Measurements from ENCODE around the gene PACRGL.

PACRGL gene

DNA sequence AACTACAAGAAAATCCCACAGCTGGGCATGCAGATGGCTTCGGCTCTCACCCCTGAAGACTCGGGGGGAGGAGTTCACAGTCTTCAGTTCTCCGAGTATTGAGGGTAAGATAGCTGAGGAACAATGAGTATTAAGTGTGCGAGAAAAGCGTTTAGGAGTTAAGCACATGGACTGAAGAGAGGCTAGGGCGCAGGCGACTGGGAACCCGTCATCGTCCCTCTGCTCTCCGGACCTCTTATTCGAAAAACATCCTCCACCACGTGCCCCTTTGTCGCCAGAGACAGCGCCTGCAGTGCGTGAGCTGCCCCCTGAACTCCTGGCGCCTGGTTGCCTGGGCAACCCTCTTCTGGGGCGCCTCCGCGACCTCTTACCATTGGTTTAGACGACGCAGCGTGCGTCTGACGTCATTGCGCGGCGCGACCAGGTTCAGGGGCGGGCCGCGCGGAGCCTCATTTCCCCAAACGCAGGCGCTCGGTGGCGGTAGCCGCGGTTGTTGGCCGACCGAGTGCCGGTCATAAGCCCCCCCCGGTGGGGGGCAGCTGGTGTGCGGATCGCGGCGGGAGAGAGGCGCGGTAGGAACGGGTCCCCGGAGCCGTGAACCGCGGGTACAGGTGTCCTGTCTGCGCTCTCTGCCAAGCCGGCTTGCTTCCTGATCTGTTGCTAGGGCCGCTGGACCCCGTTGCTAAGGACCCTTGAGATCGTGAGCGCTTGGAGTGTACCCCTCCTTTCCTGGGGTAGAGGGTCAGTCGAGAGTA lies at the start of gene PACRGL:
Gene PACRGL (plus strand): TSS at position 452 of the 755 bp plus-strand sequence. CDS start 4,024 bp downstream, outside the sequence.
- Mint-ChIP-seq H3K27ac (peak within 1 kb of the TSS; percentile 93), H3K36me3 (ENCODE audit: low read depth) (peaks cover 18% of the 10 kb centered on the region), H3K27me3 (no peaks in the 10 kb centered on the region), H3K9me3 (no peaks in the 10 kb centered on the region), H3K4me3 (peak within 1 kb of the TSS; percentile 90), H3K4me1 (ENCODE audit: low read depth) (peaks cover 34% of the 10 kb centered on the region)
- intact Hi-C loops (cut with micrococcal nuclease) = loop anchor here (5.0 kb wide), 1 partner anchor 73 kb away; no protein-coding TSS in a partner anchor

DNA sequence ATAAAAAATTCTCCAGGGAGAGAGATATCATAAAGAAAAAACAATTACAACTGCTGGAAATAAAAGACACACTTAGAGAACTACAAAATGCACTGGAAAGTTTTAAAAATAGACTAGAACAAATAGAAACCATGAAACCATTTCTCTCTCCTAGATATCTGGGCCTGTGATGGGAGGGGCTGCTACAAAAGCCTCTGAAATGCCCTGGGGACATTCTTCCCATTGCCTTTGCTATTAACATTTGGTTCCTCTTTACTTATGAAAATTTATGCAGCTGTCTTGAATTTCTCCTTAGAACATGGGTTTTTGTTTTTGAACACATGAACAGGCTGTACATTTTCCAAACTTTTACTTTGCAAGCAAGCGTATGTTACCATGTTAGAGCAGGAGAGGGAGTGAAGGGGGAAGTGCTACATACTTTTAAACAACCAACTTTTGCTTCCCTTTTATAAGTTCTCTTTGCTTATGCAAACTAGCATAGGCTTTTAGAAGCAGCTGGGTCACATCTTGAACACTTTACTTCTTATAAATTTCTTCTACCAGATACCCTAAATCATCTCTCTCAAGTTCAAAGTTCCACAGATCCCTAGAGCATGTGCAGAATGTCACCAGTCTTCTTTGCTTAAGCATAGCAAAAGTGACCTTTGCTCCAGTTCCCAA lies 47.9 kb upstream of the PACRGL start:
- Mint-ChIP-seq H3K9me3 (peaks cover 44% of the 10 kb centered on the region), H3K36me3 (ENCODE audit: low read depth) (no peaks in the 10 kb centered on the region), H3K4me3 (no peak overlapping the region), H3K27me3 (peaks cover 30% of the 10 kb centered on the region), H3K4me1 (ENCODE audit: low read depth) (peaks cover 31% of the 10 kb centered on the region), H3K27ac (no peak overlapping the region)
- intact Hi-C loops (cut with micrococcal nuclease) = no loop called here

DNA sequence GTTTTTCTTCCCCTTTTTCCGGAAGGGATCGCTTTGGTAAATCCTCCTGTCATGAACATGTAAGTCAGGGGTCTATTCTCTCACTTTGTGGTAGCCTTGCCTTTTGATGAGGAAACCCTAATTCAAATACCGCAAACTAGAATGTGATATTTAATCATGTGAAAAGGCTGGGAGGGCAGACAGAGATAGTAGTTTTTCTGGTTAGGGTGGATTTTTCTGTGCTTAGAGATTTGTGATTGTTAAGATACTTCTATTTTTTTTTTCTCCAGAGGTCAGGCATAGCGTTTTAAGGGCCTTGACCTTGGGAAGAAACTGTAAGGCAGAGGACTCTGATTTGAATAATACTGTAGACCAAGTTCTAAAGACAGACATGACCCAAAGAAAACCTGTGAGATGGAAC lies 41.8 kb upstream of the PACRGL start:
- Mint-ChIP-seq H3K9me3 (peaks cover 13% of the 10 kb centered on the region), H3K27ac (no peak overlapping the region)

DNA sequence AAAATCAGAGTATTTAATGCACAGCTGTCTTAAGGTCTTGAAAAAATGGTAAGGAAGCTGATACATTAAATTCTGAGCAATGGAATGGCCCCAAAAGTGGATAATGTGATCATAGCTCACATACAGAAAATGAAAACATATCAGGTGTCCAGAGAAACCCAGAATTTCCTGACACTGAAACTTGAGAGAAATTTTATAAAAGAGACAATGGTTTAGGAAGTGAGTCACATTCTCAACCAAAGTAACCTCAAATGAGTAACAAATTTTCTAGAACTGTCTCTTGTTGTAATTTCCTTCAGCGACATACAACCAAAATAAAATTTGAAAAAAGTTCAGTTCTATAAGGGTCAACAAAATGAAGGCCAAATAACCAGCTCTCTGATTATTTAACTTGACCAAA lies 37.4 kb upstream of the PACRGL start:
- Mint-ChIP-seq H3K4me1 (ENCODE audit: low read depth) (no peaks in the 10 kb centered on the region), H3K36me3 (ENCODE audit: low read depth) (no peaks in the 10 kb centered on the region), H3K27ac (no peak overlapping the region), H3K4me3 (no peak overlapping the region), H3K9me3 (no peaks in the 10 kb centered on the region), H3K27me3 (peaks cover 20% of the 10 kb centered on the region)
- intact Hi-C loops (cut with micrococcal nuclease) = loop anchor here (10.0 kb wide), 1 partner anchor 58 kb away; no protein-coding TSS in a partner anchor

More for the DNA sequence above, 41.8 kb upstream of the PACRGL start:
- H3K4me1 Mint-ChIP-seq (ENCODE audit: low read depth) = peaks cover 11% of the 10 kb centered on the region
- H3K36me3 Mint-ChIP-seq (ENCODE audit: low read depth) = no peaks in the 10 kb centered on the region
- no peak overlapping the region for H3K4me3 Mint-ChIP-seq
- intact Hi-C loops (cut with micrococcal nuclease) = no loop called here
- H3K27me3 Mint-ChIP-seq = peaks cover 26% of the 10 kb centered on the region

DNA sequence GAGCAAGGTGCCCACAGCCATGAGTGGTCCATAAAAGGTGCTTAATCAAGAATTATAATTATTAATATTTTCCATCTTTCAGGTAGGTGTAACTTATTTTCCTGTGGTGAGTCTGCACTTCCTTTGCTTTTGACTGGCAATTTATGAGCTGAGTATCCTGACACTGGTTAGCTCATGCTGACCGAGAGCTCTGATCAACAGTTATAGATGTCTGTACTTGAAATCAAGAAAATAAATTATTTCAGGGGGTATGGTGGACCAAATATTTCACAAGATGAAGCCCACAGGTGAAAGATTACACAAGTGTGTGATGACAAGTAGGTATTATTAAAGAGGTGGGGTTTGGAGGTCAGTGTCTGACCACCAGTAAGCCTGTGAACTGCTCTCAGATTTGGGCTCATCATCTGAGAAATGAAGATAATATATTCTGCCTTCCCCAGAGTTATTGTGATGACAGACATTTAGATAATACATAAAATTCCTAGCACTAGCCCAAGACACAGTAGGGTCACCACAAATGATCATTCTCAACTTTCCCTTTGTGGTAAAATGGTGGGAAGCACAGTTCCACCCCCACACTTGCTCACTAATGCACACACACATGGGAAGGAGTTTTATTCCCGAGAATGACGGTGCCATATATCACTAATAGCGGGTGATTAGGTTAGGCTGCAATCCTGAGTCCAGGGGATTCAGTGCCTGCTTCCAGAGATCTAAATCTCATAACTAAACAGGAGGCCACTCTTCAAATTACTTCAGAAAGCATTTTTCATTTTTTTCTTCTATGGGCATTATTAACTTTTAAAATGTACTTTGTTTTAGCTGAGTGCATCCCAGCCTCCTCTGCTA lies 34.0 kb upstream of the PACRGL start:
- H3K27me3 Mint-ChIP-seq = peaks cover 15% of the 10 kb centered on the region
- no peaks in the 10 kb centered on the region for H3K9me3 Mint-ChIP-seq
- H3K36me3 Mint-ChIP-seq (ENCODE audit: low read depth) = no peaks in the 10 kb centered on the region

DNA sequence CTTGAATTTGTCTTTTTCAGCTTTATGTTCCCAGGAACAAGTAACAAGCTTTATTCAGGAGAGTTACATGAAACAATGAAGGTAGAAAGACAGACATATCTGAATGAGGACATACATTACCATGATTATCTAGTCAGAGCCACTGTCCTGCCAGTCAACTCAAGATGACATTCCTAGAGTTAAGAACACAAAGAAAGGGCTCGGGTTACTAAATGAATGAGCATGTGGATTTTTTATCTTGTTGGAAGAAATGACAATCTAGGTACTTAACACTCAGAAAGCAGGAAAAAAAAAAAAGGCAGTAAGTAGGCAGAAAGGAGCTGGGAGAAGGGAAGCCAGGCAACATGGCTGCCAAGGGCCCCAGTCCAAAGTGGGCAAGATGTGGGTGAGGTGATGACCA lies 28.0 kb upstream of the PACRGL start:
- no peak overlapping the region for H3K27ac Mint-ChIP-seq
- intact Hi-C loops (cut with micrococcal nuclease) = no loop called here
- no peaks in the 10 kb centered on the region for H3K36me3 Mint-ChIP-seq (ENCODE audit: low read depth)
- H3K4me3 Mint-ChIP-seq = no peak overlapping the region
- H3K9me3 Mint-ChIP-seq = no peaks in the 10 kb centered on the region
- peaks cover 12% of the 10 kb centered on the region for H3K27me3 Mint-ChIP-seq
- H3K4me1 Mint-ChIP-seq (ENCODE audit: low read depth) = no peaks in the 10 kb centered on the region

More for the DNA sequence above, 34.0 kb upstream of the PACRGL start:
- intact Hi-C loops (cut with micrococcal nuclease) = loop anchor here (10.0 kb wide), 1 partner anchor 61 kb away; no protein-coding TSS in a partner anchor
- Mint-ChIP-seq H3K4me1 (ENCODE audit: low read depth) (no peaks in the 10 kb centered on the region), H3K4me3 (no peak overlapping the region), H3K27ac (no peak overlapping the region)

DNA sequence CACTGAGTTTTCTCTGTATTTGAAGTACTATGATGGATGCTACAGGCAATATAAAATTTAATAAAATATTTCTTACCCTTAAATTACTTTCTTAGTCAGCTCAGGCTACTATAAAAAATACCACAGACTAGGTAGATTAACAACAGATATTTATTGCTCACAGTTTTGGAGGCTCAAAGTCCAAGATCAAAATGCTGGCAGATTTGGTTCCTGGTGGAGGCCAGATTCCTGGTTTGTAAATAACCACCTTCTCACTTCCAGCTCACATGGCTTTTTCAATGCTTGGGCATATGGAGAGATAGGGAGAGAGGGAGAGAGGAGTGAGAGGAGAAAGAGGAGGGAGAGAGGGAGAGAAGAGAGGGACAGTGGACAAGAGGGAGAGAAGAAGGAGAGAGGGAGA lies 24.5 kb upstream of the PACRGL start:
- Mint-ChIP-seq H3K4me3 (no peak overlapping the region), H3K9me3 (no peaks in the 10 kb centered on the region), H3K36me3 (ENCODE audit: low read depth) (no peaks in the 10 kb centered on the region), H3K27ac (no peak overlapping the region), H3K4me1 (ENCODE audit: low read depth) (no peaks in the 10 kb centered on the region), H3K27me3 (peaks cover 14% of the 10 kb centered on the region)
- intact Hi-C loops (cut with micrococcal nuclease) = no loop called here

DNA sequence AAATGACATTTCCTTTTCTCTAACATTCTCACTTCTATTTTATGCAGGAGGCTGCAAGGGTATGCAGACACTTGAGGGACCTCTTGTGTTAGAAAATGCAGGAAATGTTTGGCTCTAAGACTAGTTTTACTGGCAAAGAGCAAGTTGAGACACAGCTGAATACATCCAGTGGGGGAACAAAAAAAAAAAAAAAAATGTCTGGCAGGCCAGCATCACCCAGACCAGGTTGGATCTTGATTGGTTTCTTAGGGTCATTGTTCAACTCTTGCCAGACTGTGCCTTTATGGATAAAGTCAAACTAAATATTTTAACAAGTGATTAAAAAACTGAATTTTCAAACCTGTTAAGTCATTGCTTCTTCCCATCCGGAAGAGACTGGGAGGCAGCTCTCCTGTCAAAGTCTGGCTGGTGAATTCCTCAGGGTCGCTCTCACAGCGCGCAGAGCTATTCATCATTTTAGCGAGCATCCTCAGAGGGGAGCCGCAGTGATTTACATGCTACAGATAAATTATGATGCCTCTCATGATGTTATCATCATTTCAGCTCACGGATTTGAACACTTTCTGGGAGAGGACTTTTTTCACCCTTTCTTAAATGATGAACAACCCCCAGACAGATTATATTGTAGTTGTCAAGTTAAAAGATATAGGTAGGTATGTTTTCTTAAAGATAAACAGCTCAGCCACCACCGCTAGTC lies 23.6 kb upstream of the PACRGL start:
- no peaks in the 10 kb centered on the region for H3K9me3 Mint-ChIP-seq
- intact Hi-C loops (cut with micrococcal nuclease) = no loop called here
- H3K36me3 Mint-ChIP-seq (ENCODE audit: low read depth) = no peaks in the 10 kb centered on the region
- no peak overlapping the region for H3K27ac Mint-ChIP-seq
- no peak overlapping the region for H3K4me3 Mint-ChIP-seq
- no peaks in the 10 kb centered on the region for H3K4me1 Mint-ChIP-seq (ENCODE audit: low read depth)
- peaks cover 15% of the 10 kb centered on the region for H3K27me3 Mint-ChIP-seq

DNA sequence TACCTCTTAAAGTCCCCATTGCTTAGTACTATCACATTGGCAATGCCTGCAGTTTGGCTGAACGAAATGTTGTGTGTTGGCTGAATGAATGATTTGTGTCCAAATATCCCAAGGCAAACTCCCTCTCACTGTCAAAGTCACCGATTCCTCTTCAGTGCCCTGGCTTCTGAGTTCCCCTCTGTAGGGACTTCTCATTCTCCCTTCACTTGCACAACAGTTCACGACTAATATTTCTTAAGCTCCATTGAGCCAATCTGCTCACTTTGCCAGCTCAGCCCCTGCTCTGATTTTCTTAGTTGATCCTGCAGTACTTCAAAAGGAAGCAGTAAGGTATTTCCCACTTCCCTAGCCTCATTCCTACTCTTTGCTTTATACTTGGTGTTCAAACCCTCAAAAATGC lies 21.9 kb upstream of the PACRGL start:
- H3K4me3 Mint-ChIP-seq = no peak overlapping the region
- H3K27ac Mint-ChIP-seq = no peak overlapping the region
- H3K9me3 Mint-ChIP-seq = no peaks in the 10 kb centered on the region
- intact Hi-C loops (cut with micrococcal nuclease) = no loop called here
- no peaks in the 10 kb centered on the region for H3K4me1 Mint-ChIP-seq (ENCODE audit: low read depth)
- no peaks in the 10 kb centered on the region for H3K36me3 Mint-ChIP-seq (ENCODE audit: low read depth)
- H3K27me3 Mint-ChIP-seq = peaks cover 20% of the 10 kb centered on the region

DNA sequence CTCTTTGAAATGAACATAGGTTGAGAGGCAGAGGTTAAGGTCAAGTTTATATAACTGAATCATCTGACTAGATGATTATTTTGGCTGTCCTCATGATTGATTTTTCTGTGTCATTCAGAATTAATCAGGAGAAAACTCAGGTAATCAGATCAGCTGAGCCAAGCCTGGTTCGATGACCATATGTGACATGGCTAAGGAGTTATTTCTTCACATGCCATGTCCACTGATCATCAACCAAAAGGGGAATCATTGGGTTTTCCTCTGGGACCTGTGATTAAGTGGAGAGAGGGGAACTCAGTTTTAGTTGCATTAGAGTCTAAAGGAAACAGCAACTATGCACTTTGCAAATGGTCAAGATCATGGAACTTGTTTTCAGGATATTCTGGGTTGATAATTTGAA lies 20.3 kb upstream of the PACRGL start:
- H3K36me3 Mint-ChIP-seq (ENCODE audit: low read depth) = no peaks in the 10 kb centered on the region
- H3K9me3 Mint-ChIP-seq = no peaks in the 10 kb centered on the region
- intact Hi-C loops (cut with micrococcal nuclease) = no loop called here
- H3K27me3 Mint-ChIP-seq = peaks cover 18% of the 10 kb centered on the region
- no peak overlapping the region for H3K27ac Mint-ChIP-seq
- H3K4me1 Mint-ChIP-seq (ENCODE audit: low read depth) = no peaks in the 10 kb centered on the region
- no peak overlapping the region for H3K4me3 Mint-ChIP-seq

DNA sequence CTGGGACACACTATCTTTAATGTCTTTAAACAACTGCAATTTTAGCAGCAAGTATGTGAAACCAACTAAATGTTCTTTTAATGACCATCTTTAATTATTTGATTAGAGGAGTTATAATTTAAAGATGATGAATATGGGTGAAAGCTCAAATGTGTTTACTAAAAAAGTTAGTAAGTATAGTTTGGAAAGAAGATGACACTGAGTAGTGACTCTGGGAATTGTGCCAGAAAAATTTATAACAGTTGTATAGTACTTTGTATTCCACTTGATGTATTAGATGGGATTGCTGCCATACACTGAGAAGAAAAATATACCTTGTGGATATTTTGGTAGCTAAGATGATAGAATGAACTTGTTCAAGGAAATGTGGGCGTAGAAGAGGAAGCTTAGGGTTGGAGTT lies 19.5 kb upstream of the PACRGL start:
- H3K27me3 Mint-ChIP-seq = peaks cover 16% of the 10 kb centered on the region
- H3K4me3 Mint-ChIP-seq = no peak overlapping the region
- H3K27ac Mint-ChIP-seq = no peak overlapping the region
- intact Hi-C loops (cut with micrococcal nuclease) = no loop called here
- no peaks in the 10 kb centered on the region for H3K9me3 Mint-ChIP-seq
- no peaks in the 10 kb centered on the region for H3K36me3 Mint-ChIP-seq (ENCODE audit: low read depth)
- no peaks in the 10 kb centered on the region for H3K4me1 Mint-ChIP-seq (ENCODE audit: low read depth)

DNA sequence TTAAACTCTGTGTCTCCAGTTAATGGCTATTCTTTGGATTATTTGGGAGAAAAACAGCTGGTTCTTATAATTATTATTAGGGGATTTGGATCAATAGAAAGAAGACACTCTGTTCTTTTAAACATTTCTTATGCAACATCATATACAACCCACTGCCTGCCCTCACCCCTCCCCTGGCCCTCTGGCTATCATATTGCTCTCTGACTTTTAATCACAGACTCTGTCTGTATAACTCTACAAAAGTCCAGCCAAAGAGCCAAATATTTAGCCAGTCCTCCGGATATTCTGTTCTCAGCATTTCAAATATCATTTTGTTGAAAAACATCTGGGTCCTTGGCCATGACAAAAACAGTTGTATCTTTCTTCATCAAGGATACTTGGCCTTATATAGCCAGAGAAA lies 19.0 kb upstream of the PACRGL start:
- intact Hi-C loops (cut with micrococcal nuclease) = no loop called here
- no peak overlapping the region for H3K4me3 Mint-ChIP-seq
- H3K27ac Mint-ChIP-seq = no peak overlapping the region
- no peaks in the 10 kb centered on the region for H3K9me3 Mint-ChIP-seq
- H3K36me3 Mint-ChIP-seq (ENCODE audit: low read depth) = no peaks in the 10 kb centered on the region
- no peaks in the 10 kb centered on the region for H3K4me1 Mint-ChIP-seq (ENCODE audit: low read depth)
- peaks cover 11% of the 10 kb centered on the region for H3K27me3 Mint-ChIP-seq

DNA sequence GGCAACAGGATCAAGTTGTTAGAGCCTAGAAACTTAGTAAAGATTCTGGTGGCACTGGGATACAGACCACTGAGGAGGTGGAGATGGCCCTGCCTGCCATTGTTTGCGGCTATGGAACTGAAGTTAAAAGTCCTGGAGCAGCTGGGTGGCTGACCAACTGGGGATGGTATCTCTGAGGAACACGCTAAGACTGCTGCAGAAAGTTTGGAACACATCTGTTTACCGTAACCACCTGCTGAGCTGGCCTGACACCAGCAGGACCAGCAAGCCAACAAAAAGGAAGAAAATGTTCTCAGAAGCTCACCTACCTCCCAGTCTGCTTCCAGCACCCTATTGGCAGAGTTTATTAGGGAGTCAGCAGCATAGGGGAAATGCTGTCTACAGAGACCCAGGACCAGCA lies 17.4 kb upstream of the PACRGL start:
- intact Hi-C loops (cut with micrococcal nuclease) = no loop called here
- Mint-ChIP-seq H3K27me3 (peaks cover 11% of the 10 kb centered on the region), H3K27ac (no peak overlapping the region), H3K4me1 (ENCODE audit: low read depth) (no peaks in the 10 kb centered on the region), H3K4me3 (no peak overlapping the region), H3K9me3 (no peaks in the 10 kb centered on the region), H3K36me3 (ENCODE audit: low read depth) (no peaks in the 10 kb centered on the region)
